Measurements from ENCODE around the gene KCNS3.

KCNS3 gene

DNA sequence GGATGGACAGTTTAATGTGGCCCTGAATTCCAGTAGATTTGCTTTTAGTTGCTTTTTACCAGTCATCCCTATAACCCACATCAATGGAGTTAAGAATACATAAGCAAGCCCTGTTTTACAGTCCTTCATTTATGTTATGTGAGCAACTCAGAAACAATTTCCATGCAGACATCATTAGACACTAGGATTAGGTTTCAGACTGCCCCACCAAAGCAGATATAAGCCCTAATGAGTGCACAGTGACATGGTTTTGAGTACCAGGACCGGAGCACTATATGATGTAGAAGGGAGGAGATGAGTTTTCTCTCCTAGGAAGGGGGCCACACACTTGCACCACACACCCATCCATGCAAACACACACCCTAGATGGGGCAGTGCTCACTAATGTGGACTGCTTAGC is 15.5 kb downstream of the KCNS3 start:
- Histone ChIP-seq H3K4me3 (no peak overlapping the region), H3K4me1 (peaks cover 7% of the 10 kb centered on the region), H3K9me3 (peaks cover 5% of the 10 kb centered on the region; the same call in 1 of the 2 replicates), H3K36me3 (replicated peaks) (no peaks in the 10 kb centered on the region), H3K27me3 (ENCODE audit: low read depth) (no peaks in the 10 kb centered on the region)
- DNase-seq (ENCODE audit: low spot score in 2 of 2) = no peak
- in situ Hi-C loops (cut with MboI; ENCODE audit: low sequenced_read_pairs) = no loop called here

DNA sequence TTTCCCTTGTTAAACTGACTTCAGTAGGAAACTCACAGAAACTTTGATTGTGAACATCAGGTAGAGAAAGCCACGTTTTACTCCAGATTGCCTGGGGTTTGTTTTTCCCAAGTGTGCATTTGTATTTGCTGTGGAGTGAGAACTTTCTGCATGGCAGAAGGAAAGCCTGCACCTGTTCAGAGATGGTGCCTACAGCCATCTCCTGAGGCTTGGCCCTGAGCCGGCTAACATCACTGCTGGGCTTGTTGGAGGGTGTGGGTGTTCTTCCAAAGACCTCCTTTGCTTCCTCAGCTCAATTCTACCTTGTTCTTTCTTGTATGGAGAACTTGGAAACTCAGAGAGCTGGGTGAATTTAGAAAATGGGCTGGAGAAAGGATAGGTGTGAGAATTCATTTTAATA is 16.1 kb downstream of the KCNS3 start:
- Histone ChIP-seq H3K4me1 (peaks cover 7% of the 10 kb centered on the region), H3K27me3 (ENCODE audit: low read depth) (no peaks in the 10 kb centered on the region), H3K36me3 (replicated peaks) (no peaks in the 10 kb centered on the region), H3K4me3 (no peak overlapping the region), H3K9me3 (peaks cover 2% of the 10 kb centered on the region; the same call in 1 of the 2 replicates)
- no peak for DNase-seq (ENCODE audit: low spot score in 2 of 2)
- in situ Hi-C loops (cut with MboI; ENCODE audit: low sequenced_read_pairs) = no loop called here

DNA sequence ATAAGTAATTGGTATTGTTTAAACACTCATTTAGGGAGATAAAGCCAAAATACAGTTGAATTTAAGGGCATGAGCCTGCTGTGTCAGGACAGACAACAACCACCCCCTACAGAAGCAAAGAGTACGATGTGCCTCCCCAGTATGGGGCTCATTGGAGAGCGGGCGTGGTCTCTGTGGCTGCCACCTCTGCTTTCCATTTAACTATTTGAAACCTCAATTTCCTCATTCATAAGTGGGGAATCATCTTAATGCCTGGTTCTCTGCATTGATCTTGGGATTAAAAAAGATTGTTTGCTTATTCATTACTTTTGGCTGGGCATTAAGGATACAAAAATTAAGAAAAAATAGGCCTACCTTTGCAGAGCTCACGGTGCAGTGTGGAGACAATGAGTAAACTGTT is 21.4 kb downstream of the KCNS3 start:
- H3K27me3 ChIP-seq (ENCODE audit: low read depth) = no peaks in the 10 kb centered on the region
- H3K4me1 ChIP-seq = no peaks in the 10 kb centered on the region; the same call in none of the 2 replicates
- no peaks in the 10 kb centered on the region for H3K9me3 ChIP-seq
- no peaks in the 10 kb centered on the region for H3K36me3 ChIP-seq (replicated peaks)
- in situ Hi-C loops (cut with MboI; ENCODE audit: low sequenced_read_pairs) = no loop called here
- no peak overlapping the region for H3K4me3 ChIP-seq
- DNase-seq (ENCODE audit: low spot score in 2 of 2) = no peak

DNA sequence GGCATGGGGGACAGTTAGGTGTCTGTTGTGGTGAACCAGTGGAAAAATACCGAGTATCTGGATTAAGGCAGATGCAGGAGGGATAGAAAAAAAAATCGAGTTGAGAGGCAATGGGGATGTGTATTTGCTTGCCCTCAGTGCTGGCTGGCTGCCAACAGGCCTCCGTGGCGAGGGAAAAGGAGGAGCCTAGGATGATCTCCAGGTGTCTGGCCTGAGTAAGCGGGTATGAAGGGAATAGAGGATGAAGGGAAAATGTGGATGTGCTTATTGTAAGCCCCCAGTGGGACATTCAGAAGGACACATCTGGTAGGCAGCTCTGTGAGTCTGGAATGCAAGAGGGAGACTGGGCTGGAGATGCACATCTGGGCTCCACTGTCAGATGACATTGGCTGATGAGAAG is 22.8 kb downstream of the KCNS3 start:
- in situ Hi-C loops (cut with MboI; ENCODE audit: low sequenced_read_pairs) = no loop called here
- Histone ChIP-seq H3K9me3 (no peaks in the 10 kb centered on the region), H3K4me1 (no peaks in the 10 kb centered on the region; the same call in none of the 2 replicates), H3K36me3 (replicated peaks) (no peaks in the 10 kb centered on the region), H3K4me3 (no peak overlapping the region), H3K27me3 (ENCODE audit: low read depth) (no peaks in the 10 kb centered on the region)
- DNase-seq (ENCODE audit: low spot score in 2 of 2) = peak in 1 of 2 experiments; percentile 71

DNA sequence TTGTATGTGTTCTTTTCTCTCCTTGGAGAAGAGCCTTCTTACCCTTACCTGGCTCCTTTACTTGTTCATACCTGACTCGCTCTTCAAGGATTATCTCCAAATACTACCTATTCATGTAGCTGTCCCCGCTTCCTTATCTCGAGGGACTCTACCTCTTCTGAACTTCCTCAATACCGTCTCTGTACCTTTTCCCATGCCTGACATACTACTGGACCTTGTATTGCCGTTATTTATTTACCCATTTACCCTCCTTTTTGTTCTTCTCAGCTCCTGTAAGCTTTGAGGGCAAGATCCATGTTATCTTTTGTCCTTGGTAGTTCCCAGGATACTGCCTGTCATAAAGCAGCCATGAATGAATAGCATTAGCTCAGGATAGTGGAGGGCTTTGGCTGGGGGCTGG is 32.5 kb downstream of the KCNS3 start:
- Histone ChIP-seq H3K9me3 (no peaks in the 10 kb centered on the region), H3K27me3 (ENCODE audit: low read depth) (no peaks in the 10 kb centered on the region), H3K36me3 (replicated peaks) (no peaks in the 10 kb centered on the region), H3K4me1 (peaks cover 5% of the 10 kb centered on the region; the same call in 1 of the 2 replicates), H3K4me3 (no peak overlapping the region)
- DNase-seq (ENCODE audit: low spot score in 2 of 2) = no peak
- in situ Hi-C loops (cut with MboI; ENCODE audit: low sequenced_read_pairs) = no loop called here

DNA sequence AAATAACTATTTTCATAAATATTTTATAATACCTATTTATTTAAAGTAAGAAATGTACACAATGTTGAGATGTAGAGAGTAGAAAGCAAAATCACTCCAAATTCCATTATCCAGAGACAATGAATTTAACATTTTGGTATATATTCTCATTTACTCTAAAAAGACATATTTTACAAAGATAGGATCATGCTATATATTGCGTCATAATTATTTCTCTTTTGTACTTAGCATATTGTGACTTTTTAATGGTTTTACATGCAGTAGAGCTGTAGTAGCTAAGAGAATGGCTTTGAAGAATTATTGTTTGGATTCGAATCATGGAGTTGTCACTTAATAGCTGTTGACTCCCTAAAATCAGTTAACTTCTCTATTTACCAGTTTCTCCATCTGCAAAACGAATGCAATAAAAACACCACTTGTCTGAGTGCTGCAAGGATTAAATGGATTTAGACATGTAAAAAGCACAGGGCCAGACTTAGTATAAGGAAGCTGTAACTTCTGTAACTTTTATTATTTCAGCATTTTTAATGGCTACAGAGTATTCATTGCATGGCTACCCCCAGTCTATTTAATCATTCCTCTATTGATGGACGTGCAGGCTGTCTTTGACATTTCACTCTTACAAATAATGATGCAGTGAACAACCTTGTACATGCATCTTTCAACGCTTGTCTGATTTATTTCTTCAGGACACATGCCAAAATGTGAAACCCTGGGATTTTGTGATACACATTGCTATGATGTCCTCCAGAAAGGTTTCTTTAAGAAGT is 33.2 kb downstream of the KCNS3 start:
- Histone ChIP-seq H3K9me3 (no peaks in the 10 kb centered on the region), H3K4me1 (peaks cover 5% of the 10 kb centered on the region; the same call in 1 of the 2 replicates), H3K36me3 (replicated peaks) (no peaks in the 10 kb centered on the region), H3K27me3 (ENCODE audit: low read depth) (no peaks in the 10 kb centered on the region), H3K4me3 (no peak overlapping the region)
- no peak for DNase-seq (ENCODE audit: low spot score in 2 of 2)
- in situ Hi-C loops (cut with MboI; ENCODE audit: low sequenced_read_pairs) = no loop called here

DNA sequence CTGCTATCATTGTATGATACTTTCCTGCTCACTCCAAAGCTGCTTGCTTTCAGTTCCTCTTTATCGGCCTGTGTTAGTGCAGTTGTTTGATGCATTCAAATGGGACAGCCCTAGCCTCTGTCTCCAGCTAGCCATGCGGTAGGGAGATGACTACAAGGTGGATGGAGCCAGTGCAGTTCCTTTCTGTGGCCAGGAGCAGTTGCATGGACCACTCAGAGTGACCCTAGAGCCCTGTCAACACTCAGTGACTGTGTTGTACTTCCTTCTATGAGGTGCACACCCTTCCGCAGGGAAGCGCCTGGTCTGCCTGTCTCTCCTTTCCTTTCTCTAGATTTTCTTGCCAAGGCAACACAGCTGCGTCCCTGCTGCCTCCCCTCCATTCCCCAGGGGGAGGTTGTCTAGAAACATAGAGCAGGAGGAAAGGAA is 33.8 kb downstream of the KCNS3 start:
- peaks cover 5% of the 10 kb centered on the region; the same call in 1 of the 2 replicates for H3K4me1 ChIP-seq
- H3K9me3 ChIP-seq = no peaks in the 10 kb centered on the region
- no peak for DNase-seq (ENCODE audit: low spot score in 2 of 2)
- H3K27me3 ChIP-seq (ENCODE audit: low read depth) = no peaks in the 10 kb centered on the region
- H3K36me3 ChIP-seq (replicated peaks) = no peaks in the 10 kb centered on the region
- no peak overlapping the region for H3K4me3 ChIP-seq
- in situ Hi-C loops (cut with MboI; ENCODE audit: low sequenced_read_pairs) = no loop called here

DNA sequence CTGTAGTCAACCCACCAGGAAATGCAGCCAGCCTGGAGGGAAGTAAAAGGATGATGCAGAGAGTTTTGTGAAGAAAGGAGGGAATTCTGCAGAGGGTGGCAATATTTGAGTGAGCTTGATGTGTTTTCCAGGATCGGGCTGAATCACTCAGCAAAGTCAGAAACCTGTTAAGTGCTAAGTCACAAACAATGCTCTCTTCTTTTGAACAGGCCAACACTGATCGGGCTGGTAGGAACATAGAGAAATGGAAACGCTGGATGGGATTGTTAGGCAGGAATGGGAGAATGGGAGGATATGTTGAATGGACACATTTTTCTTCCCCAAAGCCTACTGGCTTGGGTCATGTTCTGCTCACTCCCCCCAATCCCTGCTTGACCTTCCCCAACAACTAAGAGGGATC is 36.6 kb downstream of the KCNS3 start:
- in situ Hi-C loops (cut with MboI; ENCODE audit: low sequenced_read_pairs) = no loop called here
- Histone ChIP-seq H3K9me3 (no peaks in the 10 kb centered on the region), H3K4me1 (peaks cover 5% of the 10 kb centered on the region; the same call in 1 of the 2 replicates), H3K27me3 (ENCODE audit: low read depth) (no peaks in the 10 kb centered on the region), H3K4me3 (no peak overlapping the region), H3K36me3 (replicated peaks) (no peaks in the 10 kb centered on the region)
- no peak for DNase-seq (ENCODE audit: low spot score in 2 of 2)

DNA sequence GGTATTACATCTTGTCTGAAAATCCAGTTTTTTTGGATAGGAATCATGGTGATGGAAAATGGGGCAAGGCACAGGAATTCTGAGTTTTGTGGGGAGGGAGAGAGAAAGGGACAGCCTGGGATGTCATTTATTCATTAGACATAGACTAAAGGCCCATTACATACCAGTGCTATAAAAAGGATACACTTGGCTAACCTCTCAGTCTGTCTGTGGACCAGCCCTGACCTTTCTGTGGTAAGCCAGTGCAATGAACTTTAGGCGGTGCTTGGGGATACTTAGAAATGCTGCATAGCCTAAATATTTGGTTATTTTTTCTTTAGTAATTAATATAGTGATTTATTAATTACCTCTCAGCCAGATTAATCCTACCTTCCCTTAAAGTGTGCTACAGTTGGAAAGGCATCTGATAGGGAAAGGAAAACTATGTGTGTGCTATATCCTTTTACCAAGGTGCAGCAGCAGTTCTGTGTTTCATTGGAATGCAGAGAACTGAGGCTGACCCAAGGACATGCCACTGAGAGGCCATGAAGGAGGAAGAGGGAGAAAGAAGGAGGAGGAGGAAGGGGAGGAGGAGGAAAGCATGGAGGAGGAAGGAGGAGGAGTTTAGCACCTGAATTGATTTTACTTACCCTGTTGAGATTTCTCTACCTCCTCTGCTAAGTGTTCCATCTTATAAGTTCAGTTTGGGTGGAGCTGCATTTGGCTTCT is 37.5 kb downstream of the KCNS3 start:
- Histone ChIP-seq H3K27me3 (ENCODE audit: low read depth) (no peaks in the 10 kb centered on the region), H3K36me3 (replicated peaks) (no peaks in the 10 kb centered on the region), H3K9me3 (no peaks in the 10 kb centered on the region), H3K4me3 (no peak overlapping the region), H3K4me1 (peaks cover 5% of the 10 kb centered on the region; the same call in 1 of the 2 replicates)
- in situ Hi-C loops (cut with MboI; ENCODE audit: low sequenced_read_pairs) = no loop called here
- no peak for DNase-seq (ENCODE audit: low spot score in 2 of 2)

DNA sequence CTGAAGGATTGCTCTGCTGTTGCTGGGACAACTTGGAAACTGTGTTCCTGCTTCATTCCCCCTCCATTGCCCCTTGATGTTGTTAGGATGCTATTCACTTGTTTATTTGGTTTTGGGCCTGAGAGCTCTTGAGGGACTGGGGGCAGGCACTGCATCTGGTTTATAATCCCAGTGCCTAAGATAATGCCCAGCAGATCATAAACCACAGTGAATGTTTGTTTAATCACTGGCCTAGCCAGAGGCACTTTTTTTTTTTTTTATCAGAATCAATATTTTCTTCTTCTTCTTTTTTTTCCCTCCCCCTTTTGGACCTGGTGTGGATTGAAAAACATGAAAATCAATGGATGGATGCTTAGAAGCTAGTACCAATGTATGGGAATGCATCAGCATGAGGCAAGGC is 38.1 kb downstream of the KCNS3 start:
- Histone ChIP-seq H3K4me1 (peaks cover 3% of the 10 kb centered on the region; the same call in 1 of the 2 replicates), H3K9me3 (no peaks in the 10 kb centered on the region), H3K36me3 (replicated peaks) (no peaks in the 10 kb centered on the region), H3K4me3 (no peak overlapping the region), H3K27me3 (ENCODE audit: low read depth) (no peaks in the 10 kb centered on the region)
- no peak for DNase-seq (ENCODE audit: low spot score in 2 of 2)
- in situ Hi-C loops (cut with MboI; ENCODE audit: low sequenced_read_pairs) = no loop called here

DNA sequence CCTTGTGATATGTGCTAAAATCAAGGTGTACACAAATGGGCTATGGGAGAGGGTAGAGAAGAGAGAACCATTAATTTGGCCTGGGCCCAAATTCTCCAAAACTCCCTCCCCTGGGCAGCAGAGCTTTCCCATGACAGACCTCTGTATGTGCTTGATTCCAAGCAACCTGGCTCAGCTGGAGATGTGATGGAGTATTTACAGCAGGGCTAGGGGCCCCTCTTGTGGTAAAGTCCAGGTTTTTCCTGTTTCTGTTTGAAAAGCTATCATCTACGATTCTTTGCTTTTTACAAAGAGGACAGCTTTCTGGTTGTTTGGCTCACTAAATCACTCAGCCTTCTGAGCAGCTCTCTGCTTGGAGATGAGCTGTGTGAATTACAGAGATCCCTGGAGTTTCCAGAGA is 40.3 kb downstream of the KCNS3 start:
- Histone ChIP-seq H3K9me3 (no peaks in the 10 kb centered on the region), H3K4me1 (no peaks in the 10 kb centered on the region), H3K4me3 (no peak overlapping the region), H3K36me3 (replicated peaks) (no peaks in the 10 kb centered on the region), H3K27me3 (ENCODE audit: low read depth) (no peaks in the 10 kb centered on the region)
- in situ Hi-C loops (cut with MboI; ENCODE audit: low sequenced_read_pairs) = no loop called here
- no peak for DNase-seq (ENCODE audit: low spot score in 2 of 2)

DNA sequence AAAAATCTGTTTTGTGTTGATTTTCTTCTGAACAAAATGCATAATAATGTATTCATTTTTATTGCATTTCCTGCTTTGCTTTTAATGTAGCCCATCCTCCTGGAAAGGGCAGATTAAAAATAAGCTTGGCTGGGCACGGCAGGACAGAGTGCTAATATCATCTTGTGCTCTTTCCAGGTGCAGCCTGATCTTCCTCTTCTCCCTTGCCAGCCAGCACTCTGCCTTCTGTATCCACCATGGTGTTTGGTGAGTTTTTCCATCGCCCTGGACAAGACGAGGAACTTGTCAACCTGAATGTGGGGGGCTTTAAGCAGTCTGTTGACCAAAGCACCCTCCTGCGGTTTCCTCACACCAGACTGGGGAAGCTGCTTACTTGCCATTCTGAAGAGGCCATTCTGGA is 52.3 kb downstream of the KCNS3 start:
- no peaks in the 10 kb centered on the region for H3K9me3 ChIP-seq
- no peaks in the 10 kb centered on the region for H3K36me3 ChIP-seq (replicated peaks)
- H3K27me3 ChIP-seq (ENCODE audit: low read depth) = no peaks in the 10 kb centered on the region
- H3K4me1 ChIP-seq = no peaks in the 10 kb centered on the region
- no peak overlapping the region for H3K4me3 ChIP-seq
- in situ Hi-C loops (cut with MboI; ENCODE audit: low sequenced_read_pairs) = no loop called here
- DNase-seq (ENCODE audit: low spot score in 2 of 2) = no peak

DNA sequence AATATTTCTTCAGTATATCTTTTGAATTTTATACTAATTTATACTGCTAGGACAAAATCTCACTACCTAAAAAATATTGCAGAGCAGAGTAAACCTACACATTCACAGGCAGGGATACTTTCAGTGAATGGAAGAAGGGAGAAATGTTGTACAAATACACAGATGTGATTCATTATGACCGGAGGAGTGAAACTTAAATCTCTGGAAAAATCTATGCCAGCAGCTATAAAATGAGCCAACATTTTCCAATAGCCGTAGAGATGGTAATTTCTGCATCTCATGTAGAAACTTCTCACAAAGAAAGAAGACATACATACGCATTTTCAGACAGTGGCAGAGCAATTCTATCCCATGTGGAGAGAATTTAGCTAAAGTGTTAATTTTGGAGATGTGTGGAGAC is 54.8 kb downstream of the KCNS3 start:
- in situ Hi-C loops (cut with MboI; ENCODE audit: low sequenced_read_pairs) = no loop called here
- Histone ChIP-seq H3K27me3 (ENCODE audit: low read depth) (no peaks in the 10 kb centered on the region), H3K36me3 (replicated peaks) (no peaks in the 10 kb centered on the region), H3K4me1 (no peaks in the 10 kb centered on the region), H3K4me3 (no peak overlapping the region), H3K9me3 (no peaks in the 10 kb centered on the region)
- no peak for DNase-seq (ENCODE audit: low spot score in 2 of 2)

DNA sequence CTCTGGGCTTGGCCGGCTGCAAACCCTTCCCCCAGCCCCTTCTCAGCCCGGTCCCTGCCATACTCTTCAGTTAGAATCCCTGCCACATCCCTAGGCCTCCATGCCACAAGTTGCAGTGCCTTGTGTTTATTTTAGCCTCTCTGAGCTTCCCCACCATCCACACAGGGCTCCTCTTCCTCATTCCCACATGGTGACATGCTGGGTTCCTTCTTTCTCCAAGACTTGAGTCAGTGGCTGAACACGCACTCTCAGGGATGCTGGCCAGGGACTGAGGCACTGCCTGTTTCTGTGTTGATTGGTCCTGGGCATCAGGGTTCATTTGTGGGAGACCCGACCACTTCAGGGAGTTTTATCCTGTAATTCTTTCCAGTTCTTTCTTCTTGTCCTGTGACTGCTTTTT is 56.3 kb downstream of the KCNS3 start:
- in situ Hi-C loops (cut with MboI; ENCODE audit: low sequenced_read_pairs) = no loop called here
- Histone ChIP-seq H3K27me3 (ENCODE audit: low read depth) (no peaks in the 10 kb centered on the region), H3K9me3 (no peaks in the 10 kb centered on the region), H3K4me1 (no peaks in the 10 kb centered on the region), H3K36me3 (replicated peaks) (no peaks in the 10 kb centered on the region), H3K4me3 (no peak overlapping the region)
- no peak for DNase-seq (ENCODE audit: low spot score in 2 of 2)
